GM19099 (cell line): ENCODE data around the gene NCS1.

Source experiments
- POLR2A ChIP-seq: IDR thresholded peaks from 3 replicates; pipeline ENCODE4 v1.6.1; 2011; ENCODE audit warnings: low read depth; ENCODE audit not compliant: insufficient read length; ENCODE audit errors: extremely low read depth

The NCS1 gene

DNA sequence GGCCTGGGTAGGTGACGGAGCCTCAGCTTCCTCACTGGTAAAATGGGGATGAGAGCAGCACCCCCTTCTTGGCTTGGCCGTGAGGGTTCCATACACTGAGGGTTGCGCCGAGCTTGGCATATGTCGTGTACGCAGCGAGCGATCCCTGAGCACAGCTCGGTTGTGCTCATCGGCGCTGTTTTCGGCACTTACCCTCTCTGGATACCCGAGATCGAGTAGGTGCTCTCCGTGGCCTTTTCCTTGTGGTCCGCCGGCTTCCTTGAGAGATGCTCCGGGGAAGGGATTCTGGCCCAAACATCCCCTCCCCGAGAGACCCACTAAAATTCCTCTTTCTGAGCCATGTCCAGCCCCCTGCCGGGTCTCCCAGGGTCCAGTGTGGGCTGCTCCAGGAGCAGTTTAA is 53.4 kb downstream of the NCS1 start:
- no peak for TF ChIP-seq POLR2A

DNA sequence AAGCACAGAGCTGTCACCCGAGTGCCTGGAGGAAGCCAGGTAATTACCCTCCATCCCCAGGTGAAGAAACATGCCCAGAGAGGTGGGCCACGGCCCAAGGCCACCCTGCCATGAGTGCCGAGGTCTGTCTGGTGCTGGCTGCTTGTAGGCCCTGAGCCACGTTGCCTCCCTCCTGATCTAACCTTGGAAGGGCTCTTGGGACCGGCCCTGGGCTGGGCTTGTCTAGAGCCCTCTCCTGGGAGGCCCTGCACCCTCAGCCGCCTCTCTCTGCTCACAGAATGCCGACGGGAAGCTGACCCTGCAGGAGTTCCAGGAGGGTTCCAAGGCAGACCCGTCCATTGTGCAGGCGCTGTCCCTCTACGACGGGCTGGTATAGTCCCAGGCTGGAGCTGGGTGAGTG is 53.9 kb downstream of the NCS1 start:
- TF ChIP-seq POLR2A: no peak

DNA sequence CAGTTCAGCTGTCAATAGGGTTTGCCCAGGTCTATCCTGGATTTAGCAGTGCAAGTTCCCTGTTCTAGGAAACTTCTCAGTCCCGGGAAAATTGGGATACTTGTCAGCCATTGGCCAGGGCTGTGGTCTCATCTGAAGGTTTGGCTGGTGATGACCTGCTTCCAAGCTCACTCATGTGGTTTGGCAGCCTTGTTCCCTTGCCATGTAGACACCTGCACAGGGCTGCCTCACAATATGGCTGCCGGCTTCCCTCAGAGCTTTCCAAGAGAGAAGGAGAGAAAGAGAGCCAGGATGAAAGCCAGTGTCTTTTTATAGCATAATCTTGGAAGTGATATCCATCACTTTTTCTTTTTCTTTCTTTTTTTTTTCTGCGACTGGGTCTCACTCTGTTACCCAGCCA is 55.6 kb downstream of the NCS1 start:
- TF ChIP-seq POLR2A: no peak

DNA sequence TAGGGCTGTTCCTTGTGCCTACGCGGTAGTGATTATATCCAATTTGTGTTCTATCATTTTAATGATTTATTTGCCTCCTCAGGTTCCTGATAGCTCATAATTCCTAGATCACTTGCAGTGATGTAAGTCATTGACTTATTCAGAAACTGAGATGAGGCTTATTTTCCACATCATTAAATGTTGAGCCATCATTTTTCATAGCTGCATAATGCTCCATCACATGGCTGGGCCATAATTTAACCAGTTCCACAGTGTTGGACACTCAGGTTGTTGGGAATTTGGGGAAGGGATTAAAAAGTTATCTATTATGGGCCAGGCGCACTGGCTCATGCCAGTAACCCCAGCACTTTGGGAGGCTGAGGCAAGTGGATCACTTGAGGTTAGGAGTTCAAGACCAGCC is 57.6 kb downstream of the NCS1 start:
- no peak for TF ChIP-seq POLR2A

DNA sequence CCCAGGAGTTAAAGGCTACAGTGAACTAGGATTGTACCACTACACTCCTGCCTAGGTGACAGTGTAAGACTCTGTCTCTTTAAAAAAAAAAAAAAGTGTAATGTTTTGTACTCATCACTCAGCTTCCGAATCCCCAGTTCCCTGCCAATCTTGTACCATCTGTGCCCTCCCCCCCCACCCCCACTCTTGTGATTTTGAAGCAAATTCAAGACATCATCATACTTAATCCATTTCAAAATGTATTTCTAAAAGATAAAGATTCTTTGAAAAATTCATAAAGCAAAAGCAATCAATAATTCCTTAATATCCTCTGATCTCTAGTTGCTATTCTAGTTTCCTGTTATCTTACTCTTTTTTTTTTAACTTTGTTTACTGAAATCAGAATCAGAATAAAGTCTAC is 58.4 kb downstream of the NCS1 start:
- no peak for TF ChIP-seq POLR2A

DNA sequence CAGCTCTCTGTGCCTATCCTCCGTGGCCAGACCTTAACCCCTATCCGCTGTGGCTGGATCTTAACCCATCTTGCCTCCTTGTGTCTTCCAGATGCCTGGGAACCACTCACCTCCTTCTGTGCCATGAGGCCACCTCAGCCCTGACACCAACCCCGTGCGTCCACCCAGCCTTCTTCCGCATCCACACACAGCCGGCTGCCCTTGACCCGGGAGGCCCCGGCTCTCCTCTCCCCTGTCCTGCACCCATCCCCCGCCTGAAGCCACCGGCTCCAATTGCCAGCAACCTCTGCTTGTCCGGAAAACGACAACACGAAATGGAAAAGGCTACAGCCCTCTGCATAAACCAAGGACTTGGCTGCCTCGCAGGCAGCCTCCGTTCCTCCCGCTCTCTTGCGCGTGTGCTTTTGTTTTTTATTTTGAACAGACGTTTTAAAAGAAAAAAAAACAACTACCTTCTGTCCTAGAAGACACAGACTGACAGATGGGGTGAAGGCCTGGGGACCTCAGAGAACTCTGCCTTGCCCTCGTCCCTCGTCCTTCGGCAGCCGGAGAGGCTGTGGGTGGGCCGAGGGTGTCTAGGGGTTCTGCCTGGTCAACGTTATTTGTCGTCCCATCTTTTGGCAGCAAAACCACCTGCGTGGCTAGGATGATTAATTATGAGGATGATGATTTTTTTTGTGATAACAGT is 60.8 kb downstream of the NCS1 start:
- no peak for TF ChIP-seq POLR2A

DNA sequence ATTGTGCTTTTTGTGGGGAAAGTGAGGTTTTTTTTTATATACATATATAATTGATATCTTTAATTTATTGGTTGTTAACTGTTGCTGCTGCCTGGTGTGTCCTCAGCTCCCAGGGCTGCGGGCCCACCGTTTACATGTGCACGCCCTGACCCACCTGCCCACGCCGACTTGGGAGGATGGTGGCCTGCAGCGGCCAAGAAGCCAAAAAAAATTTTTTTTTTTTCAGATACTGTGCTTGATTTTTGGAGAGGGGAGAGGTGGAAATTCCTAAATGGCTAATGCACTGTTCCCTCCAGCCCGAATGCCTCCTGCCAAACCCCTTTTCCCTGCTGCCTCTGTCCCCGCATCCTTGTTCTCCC is 61.4 kb downstream of the NCS1 start:
- TF ChIP-seq POLR2A: no peak

DNA sequence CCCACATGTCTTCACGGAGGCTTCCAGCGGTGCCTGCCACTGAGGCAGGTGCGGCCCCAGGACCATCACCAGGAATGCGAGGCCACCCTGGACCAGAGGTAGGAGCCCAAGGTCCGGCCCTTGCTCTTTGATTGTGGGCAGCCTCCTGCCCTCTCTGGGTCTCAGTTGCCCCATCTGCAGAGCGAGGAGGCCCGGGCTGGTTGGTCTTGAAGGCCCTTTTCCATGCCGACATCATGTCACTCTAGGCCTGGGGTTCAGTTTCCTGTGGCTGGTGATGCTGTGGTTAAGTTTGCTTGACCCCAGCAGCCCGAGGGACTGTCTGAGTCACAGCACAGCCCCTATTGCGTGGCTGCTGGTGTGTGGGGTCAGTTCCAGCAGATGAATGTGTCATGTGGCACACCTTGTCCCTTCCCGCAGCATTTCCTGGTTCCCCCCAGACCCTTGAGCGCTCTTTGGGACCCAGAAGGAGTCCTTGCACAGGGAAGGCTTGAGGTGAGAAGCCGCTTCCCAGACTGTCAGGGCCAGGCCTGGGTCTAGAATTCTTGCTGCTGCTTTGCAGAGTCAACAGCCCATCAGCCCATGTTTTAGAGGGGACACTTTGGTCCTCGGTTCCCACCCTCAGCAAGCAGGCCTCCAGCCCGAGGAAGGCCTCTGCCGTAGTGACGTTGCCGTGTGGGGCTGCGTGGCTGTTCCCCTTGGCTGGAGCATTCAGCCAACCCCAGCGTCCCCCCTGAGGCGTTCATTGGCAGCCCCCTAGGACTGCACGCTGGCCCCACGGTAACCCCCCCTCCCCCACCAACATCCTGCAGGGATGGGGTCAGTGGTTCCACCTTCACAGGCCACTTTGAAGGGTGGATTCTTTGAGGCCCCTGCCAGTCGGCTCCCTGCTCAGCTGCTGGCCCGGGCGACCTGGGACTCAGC is 62.4 kb downstream of the NCS1 start:
- TF ChIP-seq POLR2A: no peak

DNA sequence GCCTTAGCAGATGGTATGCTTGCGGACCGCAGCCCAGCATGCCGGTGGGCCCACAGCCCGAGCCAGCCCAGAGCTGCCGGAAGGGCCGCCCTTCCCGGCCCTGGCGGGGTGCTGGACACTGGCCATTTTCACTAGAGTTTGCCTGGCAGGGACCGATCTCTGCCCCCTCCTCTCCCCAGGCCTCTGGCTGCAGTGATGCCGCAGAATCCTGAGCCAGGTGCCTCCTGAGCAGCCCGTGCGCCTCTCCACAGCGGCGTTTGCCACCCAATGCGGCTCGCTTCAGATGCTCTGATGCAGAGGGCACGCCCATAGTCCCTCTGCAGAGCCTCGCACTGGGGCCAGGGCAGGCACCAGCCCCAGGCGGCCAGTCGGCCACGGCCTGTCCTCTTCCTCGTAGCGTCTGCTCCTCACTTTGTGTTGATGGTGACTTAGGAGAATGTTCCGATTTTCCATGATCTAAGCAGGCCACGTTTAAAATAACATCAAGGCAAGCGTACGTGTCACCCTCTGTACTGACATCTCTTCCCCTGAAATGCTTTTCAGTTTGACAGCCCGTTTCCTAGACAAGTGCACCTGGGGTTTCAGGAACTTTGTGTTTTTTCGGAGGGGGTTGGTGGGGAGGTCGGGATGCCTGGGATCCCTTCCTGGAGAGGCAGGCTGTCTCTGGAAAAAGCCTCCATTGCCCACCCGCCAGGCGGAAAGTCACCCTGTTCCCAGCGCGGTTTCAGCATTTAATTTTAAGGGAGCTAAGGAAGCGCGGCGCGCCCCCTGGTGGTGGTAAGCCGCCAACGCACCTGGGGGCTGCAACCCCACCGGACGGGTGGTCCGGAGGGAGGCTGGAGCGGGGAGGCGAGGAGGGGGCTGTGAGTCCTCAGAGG is 63.6 kb downstream of the NCS1 start:
- no peak for TF ChIP-seq POLR2A

DNA sequence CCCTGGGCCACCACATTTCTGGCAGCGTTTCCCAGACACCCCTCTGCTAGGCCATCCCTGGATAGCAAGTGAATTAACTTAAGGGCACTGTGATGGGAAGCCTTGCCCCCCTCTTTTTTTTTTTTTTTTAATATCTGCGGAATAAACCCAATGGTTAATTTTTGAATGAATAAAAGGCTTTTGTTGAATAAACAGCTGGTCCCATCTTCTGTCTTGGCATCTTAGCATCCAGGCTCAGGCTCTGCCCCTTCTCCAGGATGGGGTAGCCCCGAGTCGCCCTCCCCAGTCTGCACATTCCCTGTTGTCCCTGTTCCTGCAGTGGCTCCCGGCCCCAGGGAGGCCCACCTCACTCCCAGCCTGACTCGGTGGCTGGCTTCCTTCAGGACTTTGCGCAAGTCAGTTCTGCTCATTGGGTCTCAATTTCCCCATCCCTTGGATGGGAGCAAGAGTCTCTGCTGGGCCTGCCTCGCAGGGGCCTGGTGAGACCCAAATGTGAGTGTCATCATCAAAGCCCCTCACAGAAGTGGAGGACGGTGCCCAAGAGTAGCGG is 64.3 kb downstream of the NCS1 start:
- TF ChIP-seq POLR2A: no peak

DNA sequence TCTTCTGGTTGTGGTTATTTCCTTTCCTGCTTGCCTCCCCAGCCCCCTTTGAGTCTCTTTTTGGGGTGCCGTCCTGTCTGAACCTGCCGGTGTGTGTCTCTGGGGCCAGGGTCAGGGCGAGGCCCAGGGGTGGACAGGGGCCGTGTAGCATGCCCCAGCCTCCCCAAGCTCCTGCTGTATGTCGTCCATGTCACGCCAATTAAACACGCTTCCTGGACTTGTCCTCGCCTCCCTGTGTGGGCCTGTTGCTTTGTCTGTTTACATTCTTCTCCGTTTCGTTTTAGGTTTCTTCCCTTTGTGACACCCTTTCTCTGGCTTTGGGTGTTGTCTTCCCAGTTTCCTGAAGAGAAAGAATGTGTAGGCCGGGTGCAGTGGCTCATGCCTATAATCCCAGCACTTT is 64.9 kb downstream of the NCS1 start:
- no peak for TF ChIP-seq POLR2A

DNA sequence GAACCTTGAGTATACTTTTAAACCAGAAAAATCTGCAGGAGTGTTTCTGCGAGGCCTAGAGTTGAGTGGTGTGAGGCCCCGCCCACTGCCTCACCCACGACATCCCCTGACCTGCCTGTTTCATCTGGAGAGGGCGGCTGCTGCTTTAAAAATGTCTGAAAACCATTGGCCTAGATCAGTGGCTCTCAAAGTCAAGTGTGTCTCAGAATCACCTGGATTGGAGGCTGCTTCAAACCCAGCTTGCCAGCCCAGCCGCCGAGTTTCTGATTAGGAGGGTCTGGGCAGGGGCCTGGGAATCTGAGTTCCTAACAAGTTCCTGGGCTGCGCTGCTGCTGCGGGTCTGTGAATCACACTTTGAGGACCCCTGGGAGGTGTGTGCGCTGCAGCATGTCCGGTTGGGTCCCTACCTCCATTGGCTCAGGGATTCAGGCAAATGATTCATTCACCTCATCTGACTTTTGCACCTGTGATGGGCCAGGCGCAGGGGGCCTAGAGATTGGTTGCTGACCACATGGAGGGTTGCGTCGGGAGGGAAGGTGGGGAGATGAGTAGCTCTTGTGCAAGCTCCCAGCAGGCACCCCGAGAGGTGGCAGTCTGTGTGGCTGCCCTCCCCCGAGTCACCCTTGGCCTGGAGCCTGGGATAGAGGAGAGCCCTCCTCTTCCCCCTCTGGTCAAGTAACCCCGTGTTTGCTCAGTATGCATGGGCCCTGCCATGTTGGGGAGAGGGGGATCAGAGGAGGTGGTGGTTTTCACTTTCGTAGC is 65.7 kb downstream of the NCS1 start:
- no peak for TF ChIP-seq POLR2A

DNA sequence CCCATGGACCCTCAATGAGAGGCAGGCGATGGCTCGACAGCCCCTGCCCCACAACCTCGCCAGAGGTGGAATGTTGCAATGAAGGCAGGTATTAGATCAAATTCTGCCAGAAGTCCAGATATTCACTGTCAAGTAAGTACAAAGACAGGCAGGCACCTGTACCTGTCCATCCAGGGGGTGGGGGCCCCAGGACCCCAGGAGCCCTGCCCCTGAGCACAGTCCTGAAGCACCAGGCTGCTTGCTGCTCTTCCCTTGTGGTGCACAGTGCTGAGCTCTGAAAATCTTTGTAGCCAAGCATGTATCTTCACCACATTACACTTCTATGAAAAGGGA is 67.1 kb downstream of the NCS1 start:
- no peak for TF ChIP-seq POLR2A

DNA sequence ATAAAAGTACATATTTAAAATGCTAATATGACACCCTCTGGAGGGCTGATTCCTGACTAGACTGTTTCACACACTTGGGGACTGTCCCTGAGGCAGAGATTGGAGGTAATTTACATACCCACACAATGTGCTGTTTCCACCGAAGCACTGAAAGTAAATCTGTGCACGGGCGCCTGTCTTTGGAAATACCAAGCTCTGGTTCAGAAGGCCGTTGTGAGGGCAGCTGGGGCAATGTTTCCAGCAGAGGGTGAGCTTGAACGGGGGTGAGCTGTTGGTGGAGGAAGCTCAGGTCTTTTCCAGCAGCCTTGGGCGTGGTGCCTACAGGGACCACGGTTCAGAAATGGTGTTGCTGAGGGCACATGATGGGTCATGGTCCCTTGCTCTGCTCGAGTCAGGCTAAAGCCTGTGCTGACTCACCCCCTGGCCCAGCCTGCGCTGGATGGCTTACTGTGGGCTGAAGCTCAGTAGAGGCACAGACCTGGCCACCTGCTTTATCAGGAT is 67.6 kb downstream of the NCS1 start:
- no peak for TF ChIP-seq POLR2A
